ENCODE measurements around the gene IFT81.

DNA sequence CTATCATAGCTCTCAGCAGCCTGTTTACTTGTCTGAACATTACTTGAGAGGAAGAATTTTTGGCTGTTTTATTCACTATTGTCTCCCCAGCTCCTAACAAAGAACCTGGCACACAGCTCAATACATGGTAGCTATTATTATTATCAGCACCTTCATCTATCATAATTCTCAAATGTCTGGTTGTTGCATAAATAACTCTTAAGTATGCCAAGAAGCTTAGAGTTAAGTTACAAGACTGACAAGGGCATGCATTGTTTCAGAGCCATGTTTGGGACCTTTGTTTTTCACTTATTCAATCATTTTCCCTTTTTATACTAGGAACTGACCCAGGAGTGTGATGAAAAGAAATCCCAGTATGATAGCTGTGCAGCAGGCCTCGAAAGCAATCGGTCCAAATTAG is 79.4 kb downstream of the IFT81 start:
- TF ChIP-seq CTCF (IDR thresholded peaks at IDR 0.05): no peak
- no peak for TF ChIP-seq POLR2A (IDR thresholded peaks at IDR 0.05)
